ENCODE results near the gene MPPED1. TPM values are rescaled to one million over a fixed set of nuclear protein-coding genes. Genes with fewer than 3 reads are reported as not detected.
A peak's percentile ranks its signal among the peaks of the same experiment; 100 is the strongest.

The MPPED1 gene
- total and polyA plus RNA-seq, 2 experiments from 2014 or later = 0.30 to 0.97 TPM

DNA sequence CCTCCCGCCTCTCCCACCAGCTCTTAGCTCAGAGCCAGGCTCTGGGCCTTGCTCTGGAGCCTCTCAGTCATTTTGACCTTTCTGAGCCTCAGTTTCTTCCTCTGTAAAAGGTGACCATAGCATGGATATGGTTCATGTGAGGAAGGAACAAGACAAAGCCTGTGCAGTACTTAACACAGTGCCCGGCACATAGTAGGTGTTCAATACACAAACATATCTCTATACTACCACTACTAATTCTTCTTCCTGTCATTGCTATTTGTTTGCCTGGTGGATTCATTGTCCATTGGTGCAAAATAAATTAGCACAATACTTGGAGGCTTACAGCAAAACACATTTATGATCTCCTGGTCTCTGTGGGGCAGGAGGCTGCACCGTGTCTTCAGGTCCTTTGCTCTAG lies 21.6 kb upstream of the MPPED1 start:
- H3K79me2 ChIP-seq = no peaks in the 10 kb centered on the region
- no peaks in the 10 kb centered on the region for H3K9me3 ChIP-seq (ENCODE audit: low read depth)
- H3K4me2 ChIP-seq = no peak overlapping the region
- no peak for DNase-seq (ENCODE audit: low spot score)
- no peak overlapping the region for H3K4me3 ChIP-seq
- no peak overlapping the region for H2AFZ ChIP-seq
- no peaks in the 10 kb centered on the region for H3K36me3 ChIP-seq (replicated peaks; ENCODE audit: insufficient read depth, low read depth)
- peaks cover 20% of the 10 kb centered on the region for H3K4me1 ChIP-seq (ENCODE audit: insufficient read depth)
- H3K9me2 ChIP-seq (replicated peaks; ENCODE audit: insufficient read depth) = no peaks in the 10 kb centered on the region
- no peak for TF ChIP-seq EZH2phosphoT487 (IDR thresholded peaks at IDR 0.05; ENCODE audit: low read depth, severe bottlenecking, unreplicated experiment)
- TF ChIP-seq, protein P1, sequence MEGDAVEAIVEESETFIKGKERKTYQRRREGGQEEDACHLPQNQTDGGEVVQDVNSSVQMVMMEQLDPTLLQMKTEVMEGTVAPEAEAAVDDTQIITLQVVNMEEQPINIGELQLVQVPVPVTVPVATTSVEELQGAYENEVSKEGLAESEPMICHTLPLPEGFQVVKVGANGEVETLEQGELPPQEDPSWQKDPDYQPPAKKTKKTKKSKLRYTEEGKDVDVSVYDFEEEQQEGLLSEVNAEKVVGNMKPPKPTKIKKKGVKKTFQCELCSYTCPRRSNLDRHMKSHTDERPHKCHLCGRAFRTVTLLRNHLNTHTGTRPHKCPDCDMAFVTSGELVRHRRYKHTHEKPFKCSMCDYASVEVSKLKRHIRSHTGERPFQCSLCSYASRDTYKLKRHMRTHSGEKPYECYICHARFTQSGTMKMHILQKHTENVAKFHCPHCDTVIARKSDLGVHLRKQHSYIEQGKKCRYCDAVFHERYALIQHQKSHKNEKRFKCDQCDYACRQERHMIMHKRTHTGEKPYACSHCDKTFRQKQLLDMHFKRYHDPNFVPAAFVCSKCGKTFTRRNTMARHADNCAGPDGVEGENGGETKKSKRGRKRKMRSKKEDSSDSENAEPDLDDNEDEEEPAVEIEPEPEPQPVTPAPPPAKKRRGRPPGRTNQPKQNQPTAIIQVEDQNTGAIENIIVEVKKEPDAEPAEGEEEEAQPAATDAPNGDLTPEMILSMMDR (IDR thresholded peaks at IDR 0.05; ENCODE audit: poor library complexity) = no peak
- TF ChIP-seq EZH2 (IDR thresholded peaks at IDR 0.05; ENCODE audit: borderline replicate concordance) = no peak
- no peaks in the 10 kb centered on the region for H3K27me3 ChIP-seq
- H4K20me1 ChIP-seq (ENCODE audit: insufficient read depth, poor library complexity, severe bottlenecking) = no peaks in the 10 kb centered on the region
- H3K27ac ChIP-seq = no peak overlapping the region
- 93% methylated on average over 3 of the region's 3 CpGs for WGBS (ENCODE audit: low lambda C conversion rate, missing lambda C conversion rate)

DNA sequence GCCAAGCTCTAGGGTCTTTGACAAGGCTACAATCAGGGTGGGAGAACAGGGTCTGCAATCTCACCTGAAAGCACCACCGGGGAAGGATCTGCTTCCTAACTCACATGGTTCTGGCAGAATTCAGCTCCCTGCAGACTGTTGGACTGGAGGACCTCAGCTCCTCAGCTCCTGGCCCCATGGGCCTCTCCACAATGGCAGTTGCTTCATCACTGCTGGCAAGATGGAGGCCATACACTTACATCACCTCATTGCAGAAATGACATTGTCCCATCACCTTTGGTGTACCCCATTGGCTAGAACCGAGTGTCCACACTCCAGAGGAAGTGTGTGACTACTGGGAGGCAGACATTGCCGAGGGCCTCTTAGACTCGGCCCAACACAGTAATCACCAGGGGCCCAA lies 20.9 kb upstream of the MPPED1 start:
- H3K36me3 ChIP-seq (replicated peaks; ENCODE audit: insufficient read depth, low read depth) = no peaks in the 10 kb centered on the region
- H3K4me2 ChIP-seq = no peak overlapping the region
- DNase-seq (ENCODE audit: low spot score) = no peak
- H3K9me3 ChIP-seq (ENCODE audit: low read depth) = no peaks in the 10 kb centered on the region
- H4K20me1 ChIP-seq (ENCODE audit: insufficient read depth, poor library complexity, severe bottlenecking) = no peaks in the 10 kb centered on the region
- peaks cover 20% of the 10 kb centered on the region for H3K4me1 ChIP-seq (ENCODE audit: insufficient read depth)
- H3K27ac ChIP-seq = no peak overlapping the region
- H3K9me2 ChIP-seq (replicated peaks; ENCODE audit: insufficient read depth) = no peaks in the 10 kb centered on the region
- no peaks in the 10 kb centered on the region for H3K27me3 ChIP-seq
- H3K4me3 ChIP-seq = no peak overlapping the region
- no peaks in the 10 kb centered on the region for H3K79me2 ChIP-seq
- H2AFZ ChIP-seq = no peak overlapping the region
- 59% methylated on average over 4 of the region's 4 CpGs for WGBS (ENCODE audit: low lambda C conversion rate, missing lambda C conversion rate)
- TF ChIP-seq, protein P1 (IDR thresholded peaks at IDR 0.05; ENCODE audit: poor library complexity) = no peak
- TF ChIP-seq EZH2 (IDR thresholded peaks at IDR 0.05; ENCODE audit: borderline replicate concordance) = no peak
- TF ChIP-seq EZH2phosphoT487 (IDR thresholded peaks at IDR 0.05; ENCODE audit: low read depth, severe bottlenecking, unreplicated experiment) = no peak

DNA sequence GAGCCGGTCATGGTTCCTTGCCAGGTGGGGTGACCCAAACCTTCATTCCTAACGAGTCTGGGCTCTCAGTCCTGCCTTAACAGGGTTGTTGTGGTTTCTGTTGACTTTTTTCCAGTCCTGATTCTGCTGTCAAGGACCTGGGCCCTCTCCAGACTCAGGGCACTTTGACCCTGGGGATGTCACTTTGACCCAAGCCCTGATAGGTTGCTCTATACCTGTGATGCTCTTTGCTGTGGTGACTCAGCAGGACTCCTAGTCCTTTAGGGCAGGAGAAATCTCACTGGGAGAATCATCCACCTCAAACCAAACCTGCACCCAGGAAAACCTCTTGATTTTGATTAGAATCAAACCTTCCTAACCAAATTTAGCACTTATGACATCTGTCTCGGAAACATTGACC lies 20.5 kb upstream of the MPPED1 start:
- peak; percentile 11 for DNase-seq (ENCODE audit: low spot score)
- H3K27me3 ChIP-seq = no peaks in the 10 kb centered on the region
- no peaks in the 10 kb centered on the region for H3K79me2 ChIP-seq
- no peak overlapping the region for H3K4me3 ChIP-seq
- no peaks in the 10 kb centered on the region for H4K20me1 ChIP-seq (ENCODE audit: insufficient read depth, poor library complexity, severe bottlenecking)
- no peaks in the 10 kb centered on the region for H3K9me2 ChIP-seq (replicated peaks; ENCODE audit: insufficient read depth)
- peaks cover 20% of the 10 kb centered on the region for H3K4me1 ChIP-seq (ENCODE audit: insufficient read depth)
- no peak overlapping the region for H3K4me2 ChIP-seq
- no peaks in the 10 kb centered on the region for H3K36me3 ChIP-seq (replicated peaks; ENCODE audit: insufficient read depth, low read depth)
- no peak for TF ChIP-seq EZH2 (IDR thresholded peaks at IDR 0.05; ENCODE audit: borderline replicate concordance)
- TF ChIP-seq EZH2phosphoT487 (IDR thresholded peaks at IDR 0.05; ENCODE audit: low read depth, severe bottlenecking, unreplicated experiment) = no peak
- TF ChIP-seq, protein P1 (IDR thresholded peaks at IDR 0.05; ENCODE audit: poor library complexity) = no peak
- H3K27ac ChIP-seq = no peak overlapping the region
- no peaks in the 10 kb centered on the region for H3K9me3 ChIP-seq (ENCODE audit: low read depth)
- no peak overlapping the region for H2AFZ ChIP-seq
- 85% methylated on average over 3 of the region's 3 CpGs for WGBS (ENCODE audit: low lambda C conversion rate, missing lambda C conversion rate)

Data from hepatocyte (in vitro differentiated cells).